Mesenchymal stem cell (in vitro differentiated cells and primary cell): Measurements from ENCODE around the gene DDC.

Source experiments
- DNase-seq: peaks from one replicate; pipeline ENCODE4 v3.0.0-alpha.2; 2013
- H2AFZ ChIP-seq: one replicate; pipeline ENCODE4 v1.6.1; 2013; ENCODE audit warnings: low read depth, mild to moderate bottlenecking, control low read depth, inconsistent platforms, low read length, moderate library complexity
- H2AK5ac ChIP-seq: 2 replicates; pipeline ENCODE4 v1.6.1; 2013; ENCODE audit warnings: low read length, moderate library complexity, mild to moderate bottlenecking, inconsistent platforms; ENCODE audit not compliant: severe bottlenecking
- H2BK120ac ChIP-seq: one replicate; pipeline ENCODE4 v1.6.1; 2013; ENCODE audit warnings: low read depth, mild to moderate bottlenecking, inconsistent platforms, low read length, moderate library complexity
- H2BK12ac ChIP-seq, 2 experiments: one replicate each; pipeline ENCODE4 v1.6.1; 2013; ENCODE audit warnings: inconsistent platforms in 2 of 2, low read length in 2 of 2, mild to moderate bottlenecking in 2 of 2, moderate library complexity in 2 of 2, control low read depth in 1 of 2
- H2BK15ac ChIP-seq: one replicate; pipeline ENCODE4 v1.6.1; 2013; ENCODE audit warnings: mild to moderate bottlenecking, low read depth, inconsistent platforms; ENCODE audit not compliant: poor library complexity, severe bottlenecking
- H2BK5ac ChIP-seq: 2 replicates; pipeline ENCODE4 v1.6.1; 2013; ENCODE audit warnings: low read depth, mild to moderate bottlenecking, low read length, control low read depth, inconsistent platforms; ENCODE audit not compliant: poor library complexity, severe bottlenecking
- H3K14ac ChIP-seq, 2 experiments: one replicate each; pipeline ENCODE4 v1.6.1; 2013; ENCODE audit warnings: inconsistent platforms in 2 of 2, low read length in 2 of 2, control low read depth in 1 of 2, mild to moderate bottlenecking in 1 of 2, moderate library complexity in 1 of 2
- H3K18ac ChIP-seq, 2 experiments: one replicate each; pipeline ENCODE4 v1.6.1; 2013; ENCODE audit warnings: inconsistent platforms in 2 of 2, low read length in 2 of 2, control low read depth in 1 of 2, low read depth in 1 of 2, mild to moderate bottlenecking in 1 of 2
- H3K23ac ChIP-seq, 2 experiments: one replicate each; pipeline ENCODE4 v1.6.1; 2013; ENCODE audit warnings: inconsistent platforms in 2 of 2, low read length in 2 of 2, mild to moderate bottlenecking in 2 of 2, moderate library complexity in 2 of 2, control low read depth in 1 of 2
- H3K27ac ChIP-seq: 2 replicates; pipeline ENCODE4 v1.5.1; 2013; ENCODE audit warnings: mild to moderate bottlenecking, moderate library complexity, low read length, control low read depth, inconsistent platforms; ENCODE audit not compliant: poor library complexity, severe bottlenecking
- H3K27me3 ChIP-seq, 2 experiments: 2 replicates each; pipeline versions ENCODE4 v1.6.1 to v1.7.0; 2013; ENCODE audit warnings: low read length in 2 of 2, mild to moderate bottlenecking in 2 of 2, moderate library complexity in 2 of 2, control low read depth in 1 of 2, inconsistent platforms in 1 of 2; ENCODE audit not compliant: control insufficient read depth in 1 of 2, insufficient read depth in 1 of 2
- H3K36me3 ChIP-seq, 2 experiments: 2 replicates each; pipeline versions ENCODE4 v1.6.1 to v1.7.0; 2013; ENCODE audit warnings: low read length in 2 of 2, control low read depth in 1 of 2, inconsistent platforms in 1 of 2, low read depth in 1 of 2, mild to moderate bottlenecking in 1 of 2; ENCODE audit not compliant: insufficient read depth in 2 of 2, control insufficient read depth in 1 of 2
- H3K4ac ChIP-seq, 2 experiments: one replicate each; pipeline ENCODE4 v1.6.1; 2013; ENCODE audit warnings: inconsistent platforms in 2 of 2, low read length in 2 of 2, mild to moderate bottlenecking in 2 of 2, moderate library complexity in 2 of 2, control low read depth in 1 of 2, low read depth in 1 of 2
- H3K4me1 ChIP-seq: 2 replicates; pipeline ENCODE4 v1.6.1; 2013; ENCODE audit warnings: low read depth, low read length, control low read depth; ENCODE audit not compliant: control insufficient read depth, insufficient read depth
- H3K4me2 ChIP-seq: 2 replicates; pipeline ENCODE4 v1.6.1; 2013; ENCODE audit warnings: low read length, mild to moderate bottlenecking, inconsistent platforms; ENCODE audit not compliant: poor library complexity, severe bottlenecking
- H3K4me3 ChIP-seq, 2 experiments: 2 replicates each; pipeline versions ENCODE4 v1.5.1 to v1.7.0; 2013; ENCODE audit warnings: low read length in 2 of 2, mild to moderate bottlenecking in 2 of 2, control low read depth in 1 of 2, low read depth in 1 of 2; ENCODE audit not compliant: insufficient read depth in 1 of 2
- H3K79me1 ChIP-seq: replicated peaks from 2 replicates; pipeline ENCODE4 v1.6.1; 2013; ENCODE audit warnings: mild to moderate bottlenecking, control low read depth, low read length, inconsistent platforms; ENCODE audit not compliant: poor library complexity, severe bottlenecking
- H3K9ac ChIP-seq: 2 replicates; pipeline ENCODE4 v1.7.0; 2013; ENCODE audit warnings: mild to moderate bottlenecking, low read length, moderate library complexity
- H3K9me3 ChIP-seq: 2 replicates; pipeline ENCODE4 v1.7.0; 2013; ENCODE audit warnings: mild to moderate bottlenecking, low read length; ENCODE audit not compliant: control insufficient read depth
- H4K8ac ChIP-seq: one replicate; pipeline ENCODE4 v1.6.1; 2013; ENCODE audit warnings: inconsistent platforms, mild to moderate bottlenecking, low read length, moderate library complexity
- H4K91ac ChIP-seq: one replicate; pipeline ENCODE4 v1.6.1; 2013; ENCODE audit warnings: mild to moderate bottlenecking, low read length, inconsistent platforms
- WGBS: methylation state at CpG from one replicate; pipeline ENCODE4 v1.1.7; 2013; ENCODE audit warnings: mixed read lengths; 5-methylcytosine and 5-hydroxymethylcytosine counted together

The DDC gene

GRCh38 chr7:50475340-50475739 lies 89.9 kb downstream of the DDC start:
- Histone ChIP-seq H2BK12ac (no peak overlapping the region), H3K9me3 (no peaks in the 10 kb centered on the region)

GRCh38 chr7:50474382-50475160 lies 90.6 kb downstream of the DDC start:
- H3K27ac ChIP-seq: no peak overlapping the region
- H2BK15ac ChIP-seq: no peak overlapping the region
- H2BK120ac ChIP-seq: no peak overlapping the region
- DNase-seq: no peak
- H3K4ac ChIP-seq: no peak overlapping the region
- peaks cover 24 to 40% of the 10 kb centered on the region in 2 experiments for H3K27me3 ChIP-seq
- H3K4me1 ChIP-seq: peaks cover 8% of the 10 kb centered on the region
- no peak overlapping the region for H3K4me3 ChIP-seq
- H2BK12ac ChIP-seq: no peak overlapping the region
- no peaks in the 10 kb centered on the region for H3K36me3 ChIP-seq
- no peaks in the 10 kb centered on the region for H3K79me1 ChIP-seq
- H3K18ac ChIP-seq: no peak overlapping the region
- H2AK5ac ChIP-seq: no peak overlapping the region
- no peak overlapping the region for H3K4me2 ChIP-seq
- no peaks in the 10 kb centered on the region for H3K9me3 ChIP-seq
- no peak overlapping the region for H3K9ac ChIP-seq
- no peak overlapping the region for H4K8ac ChIP-seq
- no peak overlapping the region for H2BK5ac ChIP-seq
- no peak overlapping the region for H2AFZ ChIP-seq
- H4K91ac ChIP-seq: no peak overlapping the region
- WGBS: 74% methylated on average over 8 of the region's 8 CpGs
- H3K23ac ChIP-seq: no peak overlapping the region
- no peak overlapping the region for H3K14ac ChIP-seq

More at GRCh38 chr7:50475340-50475739, 89.9 kb downstream of the DDC start:
- H3K4me1 ChIP-seq: peaks cover 8% of the 10 kb centered on the region
- peaks cover 27 to 48% of the 10 kb centered on the region in 2 experiments for H3K27me3 ChIP-seq
- H3K4me3 ChIP-seq: no peak overlapping the region
- H3K4me2 ChIP-seq: no peak overlapping the region
- H3K14ac ChIP-seq: no peak overlapping the region
- no peaks in the 10 kb centered on the region for H3K36me3 ChIP-seq
- no peak overlapping the region for H3K18ac ChIP-seq
- H3K23ac ChIP-seq: no peak overlapping the region
- H2AFZ ChIP-seq: no peak overlapping the region
- H2AK5ac ChIP-seq: no peak overlapping the region
- no peak overlapping the region for H2BK5ac ChIP-seq
- H2BK120ac ChIP-seq: no peak overlapping the region
- DNase-seq: no peak
- no peak overlapping the region for H3K9ac ChIP-seq
- 32% methylated on average over 4 of the region's 4 CpGs for WGBS
- H3K27ac ChIP-seq: no peak overlapping the region
- no peaks in the 10 kb centered on the region for H3K79me1 ChIP-seq
- no peak overlapping the region for H2BK15ac ChIP-seq
- peak overlapping the region in 1 of 2 experiments; percentile 36 for H3K4ac ChIP-seq
- no peak overlapping the region for H4K8ac ChIP-seq
- no peak overlapping the region for H4K91ac ChIP-seq

- Histone ChIP-seq H4K91ac (no peak overlapping the region), H3K36me3 (no peaks in the 10 kb centered on the region), H3K4me3 (no peak overlapping the region), H3K14ac (no peak overlapping the region), H3K4me1 (peaks cover 8% of the 10 kb centered on the region), H2AK5ac (no peak overlapping the region), H3K79me1 (no peaks in the 10 kb centered on the region), H3K9ac (no peak overlapping the region), H2BK15ac (no peak overlapping the region), H3K4me2 (no peak overlapping the region), H2AFZ (no peak overlapping the region), H3K9me3 (no peaks in the 10 kb centered on the region), H2BK5ac (no peak overlapping the region), H4K8ac (no peak overlapping the region), H2BK12ac (no peak overlapping the region), H2BK120ac (no peak overlapping the region), H3K4ac (no peak overlapping the region), H3K27ac (no peak overlapping the region), H3K23ac (no peak overlapping the region), H3K27me3 (peaks cover 22 to 35% of the 10 kb centered on the region in 2 experiments), H3K18ac (no peak overlapping the region)
- DNase-seq: no peak
- 92% methylated on average over 4 of the region's 4 CpGs for WGBS
Observed at GRCh38 chr7:50473531-50473930, 91.7 kb downstream of the DDC start.

GRCh38 chr7:50472427-50472826 lies 92.8 kb downstream of the DDC start:
- H3K27me3 ChIP-seq: peaks cover 25 to 44% of the 10 kb centered on the region in 2 experiments
- H3K9me3 ChIP-seq: no peaks in the 10 kb centered on the region
- no peak overlapping the region for H2AK5ac ChIP-seq
- H2BK15ac ChIP-seq: no peak overlapping the region
- H3K4me3 ChIP-seq: no peak overlapping the region
- no peak overlapping the region for H2BK12ac ChIP-seq
- no peak for DNase-seq
- H4K91ac ChIP-seq: no peak overlapping the region
- H3K27ac ChIP-seq: no peak overlapping the region
- no peak overlapping the region for H2AFZ ChIP-seq
- no peak overlapping the region for H3K14ac ChIP-seq
- H3K4me2 ChIP-seq: no peak overlapping the region
- no peak overlapping the region for H2BK120ac ChIP-seq
- H3K23ac ChIP-seq: no peak overlapping the region
- no peaks in the 10 kb centered on the region for H3K79me1 ChIP-seq
- H3K18ac ChIP-seq: no peak overlapping the region
- WGBS: 90% methylated on average over 7 of the region's 7 CpGs
- H3K36me3 ChIP-seq: no peaks in the 10 kb centered on the region
- peaks cover 11% of the 10 kb centered on the region for H3K4me1 ChIP-seq
- H4K8ac ChIP-seq: no peak overlapping the region
- H3K4ac ChIP-seq: no peak overlapping the region
- no peak overlapping the region for H3K9ac ChIP-seq
- no peak overlapping the region for H2BK5ac ChIP-seq
